Neuron (in vitro differentiated cells): ENCODE results near the gene AP1M2.
"Not testable (repeated sequence)": the region's sequence is repeated elsewhere in the genome, so short reads cannot be mapped to it uniquely, and the experiment has no call there.

Experiments
- H2AFZ ChIP-seq: one replicate; pipeline ENCODE4 v1.6.1; 2013; ENCODE audit warnings: low read depth, mild to moderate bottlenecking, inconsistent platforms, low read length, moderate library complexity
- H3K27me3 ChIP-seq: one replicate; pipeline ENCODE4 v1.6.1; 2013; ENCODE audit warnings: low read length; ENCODE audit not compliant: insufficient read depth
- H3K36me3 ChIP-seq: one replicate; pipeline ENCODE4 v1.6.1; 2013; ENCODE audit warnings: low read length; ENCODE audit not compliant: insufficient read depth
- H3K4me1 ChIP-seq: one replicate; pipeline ENCODE4 v1.6.1; 2013; ENCODE audit warnings: low read length; ENCODE audit not compliant: insufficient read depth
- H3K4me3 ChIP-seq: 2 replicates; pipeline ENCODE4 v1.5.1; 2013; ENCODE audit warnings: mild to moderate bottlenecking, low read length, moderate library complexity
- H3K9me3 ChIP-seq: one replicate; pipeline ENCODE4 v1.6.1; 2013; ENCODE audit warnings: low read length

Gene AP1M2

DNA sequence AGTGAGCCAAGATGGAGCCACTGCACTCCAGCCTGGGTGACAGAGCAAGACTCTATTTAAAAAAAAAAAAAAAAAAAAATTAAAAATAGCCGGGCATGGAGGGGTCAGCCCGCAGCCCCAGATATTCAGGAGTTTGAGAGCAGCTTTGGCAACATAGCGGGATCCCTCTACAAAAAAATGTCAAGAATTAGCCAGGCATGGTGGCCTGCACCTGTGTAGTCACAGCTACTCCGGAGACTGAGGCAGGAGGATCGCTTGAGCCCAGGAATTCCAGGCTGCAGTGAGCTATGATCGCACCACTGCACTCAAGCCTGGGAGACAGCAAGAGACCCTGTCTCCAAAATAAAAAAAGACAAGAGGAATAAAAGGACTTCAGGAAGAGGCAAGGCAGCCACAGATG, 716 bp downstream of the AP1M2 start:
- H2AFZ ChIP-seq, result no peak overlapping the region
- H3K9me3 ChIP-seq, result no peaks in the 10 kb centered on the region
- no peaks in the 10 kb centered on the region for H3K4me1 ChIP-seq
- no peak overlapping the region for H3K4me3 ChIP-seq
- peaks cover 19% of the 10 kb centered on the region for H3K27me3 ChIP-seq
- no peaks in the 10 kb centered on the region for H3K36me3 ChIP-seq

DNA sequence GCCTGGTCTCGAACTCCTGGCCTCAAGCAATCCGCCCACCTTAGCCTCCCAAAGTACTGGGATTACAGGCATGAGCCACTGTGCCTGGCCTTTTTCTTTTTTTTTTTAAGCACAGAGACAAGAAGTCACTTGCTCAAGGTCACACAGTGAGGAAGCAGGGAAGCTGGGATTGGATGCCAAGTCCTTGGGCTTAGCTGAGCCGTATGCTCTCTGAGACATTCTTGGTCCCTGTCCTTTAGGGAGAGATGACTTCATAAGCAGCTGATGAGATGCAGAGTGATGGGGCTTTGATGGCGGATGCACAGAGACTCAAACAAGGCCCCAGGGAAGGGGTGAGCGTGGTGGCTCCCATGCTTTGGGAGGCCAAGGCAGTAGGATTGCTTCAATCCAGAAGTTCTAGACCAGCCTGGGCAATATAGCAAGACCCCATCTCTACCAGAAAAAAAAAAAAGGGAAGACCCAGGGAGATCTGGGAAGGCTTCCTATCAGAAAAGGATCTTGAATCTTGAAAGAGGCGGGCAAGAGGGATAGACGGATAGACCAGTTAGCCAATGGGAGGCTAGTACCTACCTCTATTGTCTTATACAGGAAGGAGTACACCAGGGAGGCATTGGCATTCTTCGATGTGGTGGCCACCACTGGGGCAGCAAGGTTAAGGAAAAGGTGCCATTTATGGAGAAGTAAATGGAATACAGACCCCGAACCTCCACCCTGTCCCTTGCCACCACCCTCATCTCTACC, 3.9 kb downstream of the AP1M2 start:
- H3K36me3 ChIP-seq, result no peaks in the 10 kb centered on the region
- no peak overlapping the region for H2AFZ ChIP-seq

DNA sequence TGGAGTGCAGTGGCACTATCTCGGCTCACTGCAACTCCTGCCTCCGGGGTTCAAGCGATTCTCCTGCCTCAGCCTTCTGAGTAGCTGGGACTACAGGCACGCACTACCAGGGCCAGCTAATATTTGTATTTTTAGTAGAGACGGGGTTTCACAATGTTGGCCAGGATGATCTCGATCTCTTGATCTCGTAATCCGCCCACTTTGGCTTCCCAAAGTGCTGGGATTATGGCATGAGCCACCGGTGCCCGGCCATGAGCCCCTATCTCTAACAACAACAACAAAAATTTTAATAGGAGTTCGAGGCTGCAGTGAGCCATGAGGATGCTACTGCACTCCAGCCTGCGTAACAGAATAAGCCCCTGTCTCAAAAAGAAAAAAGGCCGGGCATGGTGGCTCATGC, 5.0 kb downstream of the AP1M2 start:
- Histone ChIP-seq H3K27me3 (peaks cover 8% of the 10 kb centered on the region), H3K9me3 (no peaks in the 10 kb centered on the region), H3K4me1 (peaks cover 2% of the 10 kb centered on the region), H3K36me3 (no peaks in the 10 kb centered on the region), H3K4me3 (no peak overlapping the region), H2AFZ (no peak overlapping the region)

More for the DNA sequence above, 3.9 kb downstream of the AP1M2 start:
- no peak overlapping the region for H3K4me3 ChIP-seq
- peaks cover 16% of the 10 kb centered on the region for H3K27me3 ChIP-seq
- H3K4me1 ChIP-seq, result peaks cover 2% of the 10 kb centered on the region
- no peaks in the 10 kb centered on the region for H3K9me3 ChIP-seq

DNA sequence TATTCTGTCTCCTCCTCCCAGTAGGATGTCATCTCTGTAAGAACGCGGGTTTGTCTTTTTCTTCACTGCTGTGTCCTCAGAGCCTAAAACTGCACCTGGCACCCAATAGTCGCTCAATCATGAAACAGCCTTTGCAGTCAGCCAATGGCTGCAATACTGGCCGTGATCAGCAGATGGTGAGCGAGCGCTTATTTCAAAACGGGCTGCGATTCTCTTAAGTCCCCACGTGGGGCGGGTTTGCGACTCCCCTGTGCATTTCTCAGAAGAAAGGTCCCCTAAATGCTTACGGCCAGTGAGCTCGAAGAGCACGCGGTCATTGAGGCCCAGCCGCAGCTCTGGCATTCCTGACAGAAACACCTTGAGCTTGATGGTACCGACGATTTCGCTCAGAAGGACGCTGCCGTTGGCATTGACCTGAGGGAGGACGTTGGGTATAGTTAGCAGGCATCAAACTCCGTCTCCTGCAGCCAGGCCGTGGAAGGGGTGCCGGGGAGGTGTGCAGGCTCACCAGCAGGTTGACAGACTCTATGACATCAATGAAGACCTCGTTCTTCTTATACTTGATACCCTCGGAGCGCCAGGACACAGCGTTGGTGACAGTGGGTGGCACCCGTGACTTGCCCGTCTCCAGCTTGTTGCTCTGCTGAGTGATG, 6.0 kb downstream of the AP1M2 start:
- Histone ChIP-seq H3K27me3 (no peaks in the 10 kb centered on the region), H3K4me1 (peaks cover 2% of the 10 kb centered on the region)

DNA sequence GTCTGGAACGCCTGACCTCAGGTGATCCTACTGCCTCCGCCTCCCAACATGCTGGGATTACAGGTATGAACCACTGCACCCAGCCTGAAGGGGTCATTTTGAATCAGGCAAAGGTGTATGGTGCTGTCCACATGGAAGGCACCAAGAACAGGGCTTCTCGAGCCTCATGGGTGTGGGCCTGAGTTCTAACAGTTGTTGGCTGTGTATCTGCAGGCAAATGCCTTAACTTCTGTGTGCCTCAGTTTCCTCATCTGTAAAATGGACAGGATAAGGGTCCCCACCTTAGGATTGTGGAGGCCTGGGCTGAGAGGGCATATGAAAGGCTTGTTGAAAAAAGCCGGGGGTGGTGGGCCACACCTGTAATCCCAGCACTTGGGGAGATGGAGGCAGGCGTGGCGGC, 9.2 kb downstream of the AP1M2 start:
- no peak overlapping the region for H3K4me3 ChIP-seq
- H3K4me1 ChIP-seq, result peaks cover 2% of the 10 kb centered on the region
- no peaks in the 10 kb centered on the region for H3K9me3 ChIP-seq
- H3K27me3 ChIP-seq, result no peaks in the 10 kb centered on the region
- no peaks in the 10 kb centered on the region for H3K36me3 ChIP-seq
- H2AFZ ChIP-seq, result no peak overlapping the region

More for the DNA sequence above, 6.0 kb downstream of the AP1M2 start:
- Histone ChIP-seq H3K9me3 (no peaks in the 10 kb centered on the region), H2AFZ (no peak overlapping the region), H3K4me3 (no peak overlapping the region), H3K36me3 (no peaks in the 10 kb centered on the region)

DNA sequence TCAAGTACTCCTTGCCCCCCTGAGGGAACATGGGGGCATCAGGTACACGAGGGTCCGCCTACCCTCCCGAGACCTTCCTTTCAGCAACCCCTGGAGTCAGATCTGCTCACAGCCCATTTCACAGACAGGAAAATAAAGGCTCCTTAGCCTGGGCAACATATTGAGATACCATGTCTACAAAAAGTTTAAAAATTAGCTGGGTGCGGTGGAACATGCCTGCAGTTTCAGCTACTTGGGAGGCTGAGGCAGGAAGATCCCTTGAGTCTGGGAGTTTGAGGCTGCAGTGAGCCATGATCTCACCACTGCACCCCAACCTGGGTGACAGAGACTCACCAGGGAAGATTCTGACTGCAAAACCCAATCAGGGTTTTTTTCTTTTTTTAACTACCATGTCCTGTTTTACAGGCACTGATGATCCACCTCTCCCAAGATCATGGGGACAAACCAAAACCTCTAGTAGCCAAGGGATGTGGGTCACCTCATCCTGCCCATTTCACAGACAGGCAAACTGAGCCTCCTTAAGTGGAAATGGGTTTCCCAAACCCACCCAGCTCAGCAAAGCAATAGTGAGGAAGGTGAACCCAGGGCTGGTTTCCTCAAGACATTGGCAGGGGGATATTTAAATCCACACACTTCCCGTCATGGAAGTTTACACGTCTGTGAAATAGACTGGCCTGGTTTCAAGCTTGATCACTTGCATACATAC, 11.9 kb downstream of the AP1M2 start:
- no peak overlapping the region for H3K4me3 ChIP-seq
- no peaks in the 10 kb centered on the region for H3K9me3 ChIP-seq
- H3K4me1 ChIP-seq, result no peaks in the 10 kb centered on the region
- H2AFZ ChIP-seq, result no peak overlapping the region
- no peaks in the 10 kb centered on the region for H3K36me3 ChIP-seq
- no peaks in the 10 kb centered on the region for H3K27me3 ChIP-seq

DNA sequence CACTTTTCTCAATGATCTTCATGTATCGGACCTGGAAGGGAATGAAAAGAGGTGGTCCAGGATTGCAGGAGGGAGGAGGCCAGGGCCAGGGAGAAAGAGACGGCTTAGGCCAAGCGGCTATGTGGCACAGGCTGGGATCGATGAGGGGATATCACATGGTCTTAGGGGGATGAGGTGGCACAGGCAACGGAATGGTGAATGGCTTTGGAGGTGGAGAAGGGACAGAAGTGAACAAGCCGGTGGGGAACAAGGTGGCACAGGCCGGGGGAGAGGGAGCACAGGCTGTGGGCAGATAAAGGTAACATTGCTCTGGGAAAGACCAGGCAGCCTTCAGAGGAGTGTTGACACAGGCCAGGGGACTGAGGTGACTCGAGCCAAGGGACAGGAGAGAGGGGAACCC, 12.7 kb downstream of the AP1M2 start:
- no peaks in the 10 kb centered on the region for H3K36me3 ChIP-seq
- H3K9me3 ChIP-seq, result no peaks in the 10 kb centered on the region
- H3K4me3 ChIP-seq, result no peak overlapping the region

DNA sequence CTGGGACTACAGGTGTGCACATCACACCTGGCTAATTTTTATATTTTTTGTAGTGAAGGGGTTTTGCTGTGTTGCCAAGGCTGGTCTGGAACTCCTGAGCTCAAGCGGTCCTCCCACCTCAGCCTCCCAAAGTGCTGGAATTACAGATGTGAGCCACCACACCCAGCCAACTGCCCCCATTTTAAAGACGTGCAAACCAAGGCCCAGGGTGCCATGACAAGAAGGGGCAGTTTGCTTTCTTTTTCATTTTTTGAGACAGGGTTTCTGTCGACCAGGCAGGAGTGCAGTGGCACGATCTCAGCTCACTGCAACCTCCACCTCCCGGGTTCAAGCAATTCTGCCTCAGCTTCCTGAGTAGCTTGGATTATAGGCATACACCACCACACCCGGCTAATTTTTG, 13.3 kb downstream of the AP1M2 start:
- H3K4me1 ChIP-seq, H3K9me3 ChIP-seq, H2AFZ ChIP-seq, H3K27me3 ChIP-seq, H3K36me3 ChIP-seq, H3K4me3 ChIP-seq: not testable (repeated sequence)

More for the DNA sequence above, 12.7 kb downstream of the AP1M2 start:
- Histone ChIP-seq H2AFZ (no peak overlapping the region), H3K4me1 (peaks cover under 1% of the 10 kb centered on the region), H3K27me3 (no peaks in the 10 kb centered on the region)

DNA sequence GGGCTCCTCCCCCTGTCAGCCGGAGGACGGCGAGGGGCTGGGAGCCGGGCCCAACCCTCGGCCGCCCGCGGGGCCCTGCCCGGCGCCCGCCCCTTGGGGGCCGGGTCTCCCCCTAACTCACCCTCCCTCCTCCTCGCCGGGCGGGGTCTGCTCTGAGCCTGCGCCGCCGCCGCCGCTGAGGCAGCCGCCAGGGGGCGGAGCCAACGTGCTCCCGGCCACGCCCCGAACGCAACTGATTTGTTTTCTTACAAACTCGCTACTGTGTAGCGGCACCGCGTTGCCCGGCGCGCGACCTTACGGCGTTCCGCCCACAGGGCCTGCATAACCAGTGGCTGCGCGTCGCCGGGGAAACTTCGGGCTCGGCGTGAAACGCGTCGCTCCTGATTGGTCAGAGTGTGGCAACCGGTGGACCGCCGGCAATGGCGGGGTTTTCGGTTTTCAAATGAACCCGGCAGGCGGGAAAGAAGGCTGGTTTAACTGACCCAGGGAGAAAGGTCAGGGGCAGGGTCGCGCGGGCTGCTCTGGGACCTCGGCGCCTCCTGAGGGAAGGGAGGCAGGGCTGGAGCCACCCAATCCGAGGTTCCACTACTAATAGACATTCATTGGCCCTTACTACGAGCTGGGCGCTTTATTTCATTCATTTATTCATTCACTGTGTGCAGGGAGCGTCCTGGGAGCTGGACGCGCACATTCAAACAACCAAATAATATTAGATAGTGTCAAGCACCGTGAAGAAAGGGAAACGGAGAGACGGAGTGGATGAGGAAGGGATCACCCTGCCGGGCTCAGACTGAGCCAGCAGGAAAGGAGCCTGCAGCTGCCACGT, 18.1 kb downstream of the AP1M2 start, which contains the start of gene CDKN2D:
Gene CDKN2D, minus strand, starts transcription at position 154 of the 826 bp plus-strand sequence. CDS start 326 bp downstream, outside the sequence.
- H3K4me3 ChIP-seq, result peak within 1 kb of the TSS; percentile 87
- no peaks in the 10 kb centered on the region for H3K27me3 ChIP-seq
- peaks cover 31% of the 10 kb centered on the region for H3K4me1 ChIP-seq
- no peaks in the 10 kb centered on the region for H3K9me3 ChIP-seq
- H3K36me3 ChIP-seq, result no peaks in the 10 kb centered on the region
- peak within 1 kb of the TSS; percentile 89 for H2AFZ ChIP-seq

DNA sequence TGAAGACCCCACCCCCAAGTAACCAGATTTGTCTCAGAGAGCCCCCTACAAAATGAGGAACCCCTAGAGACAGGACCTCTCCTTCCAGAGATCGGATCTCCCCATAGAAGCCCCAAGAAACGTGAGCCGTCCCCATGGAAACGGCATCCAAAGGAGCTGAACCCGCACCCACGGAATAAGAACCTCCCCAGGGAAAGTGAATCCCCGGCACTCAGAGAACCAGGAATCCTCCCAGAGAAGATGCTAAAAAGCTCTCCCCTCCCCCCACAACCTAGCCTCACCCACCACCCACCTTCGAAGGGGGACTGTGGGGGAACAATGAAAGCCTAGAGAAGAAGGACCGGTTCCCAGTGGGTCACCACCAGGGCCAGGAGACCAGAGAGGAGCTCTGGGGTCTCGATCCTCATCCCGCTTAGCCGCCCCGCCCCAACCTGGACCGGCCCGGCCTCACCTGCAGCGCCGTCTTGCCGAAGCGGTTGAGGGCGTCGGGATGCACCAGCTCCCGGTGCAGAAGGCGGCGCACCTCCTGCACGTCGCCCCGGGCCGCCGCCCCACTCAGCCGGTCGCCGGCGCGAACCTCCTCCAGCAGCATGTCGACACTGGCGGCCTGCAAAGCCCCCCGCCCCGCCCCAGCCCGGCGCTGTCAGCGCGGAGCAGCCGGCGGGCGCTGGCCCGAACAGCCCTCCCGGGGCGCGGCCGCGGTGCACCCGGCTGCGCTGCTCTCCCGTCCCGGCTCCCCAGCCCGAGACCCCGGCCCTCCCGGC, 18.9 kb downstream of the AP1M2 start:
- peaks cover 31% of the 10 kb centered on the region for H3K4me1 ChIP-seq
- no peaks in the 10 kb centered on the region for H3K36me3 ChIP-seq
- no peaks in the 10 kb centered on the region for H3K27me3 ChIP-seq
- H3K4me3 ChIP-seq, result peak overlapping the region; percentile 87
- no peaks in the 10 kb centered on the region for H3K9me3 ChIP-seq
- peak overlapping the region; percentile 89 for H2AFZ ChIP-seq

DNA sequence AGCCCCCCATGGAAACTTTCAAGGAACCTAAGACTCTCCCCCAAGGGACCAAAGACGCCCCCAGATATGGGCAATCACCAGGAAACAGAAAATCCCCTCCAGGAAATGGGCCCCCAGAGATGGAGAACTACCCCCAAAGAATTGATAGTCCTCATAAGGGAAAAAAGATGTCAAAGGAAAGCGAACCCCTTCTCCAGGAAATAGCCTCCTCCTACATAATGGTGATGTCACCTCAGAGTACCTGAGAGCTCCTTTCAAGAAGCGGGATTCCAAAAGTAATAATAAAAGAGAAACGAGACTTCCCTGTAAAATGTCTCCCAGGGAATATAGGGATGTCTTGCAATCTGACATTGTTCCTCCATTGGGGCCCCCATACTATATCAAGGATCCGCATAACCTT, 19.5 kb downstream of the AP1M2 start:
- Histone ChIP-seq H3K4me3 (peak overlapping the region; percentile 87), H3K4me1 (peaks cover 31% of the 10 kb centered on the region), H3K27me3 (no peaks in the 10 kb centered on the region), H3K9me3 (no peaks in the 10 kb centered on the region), H3K36me3 (peaks cover under 1% of the 10 kb centered on the region), H2AFZ (peak overlapping the region; percentile 89)
